Endometrial microvascular endothelial cells (primary cell): Measurements from ENCODE around the gene ZNF845. TPM values are rescaled to one million over a fixed set of nuclear protein-coding genes. Genes with fewer than 3 reads are reported as not detected.
"Not testable (repeated sequence)": the region's sequence is repeated elsewhere in the genome, so short reads cannot be mapped to it uniquely, and the experiment has no call there.

Source experiments
- in situ Hi-C: cut with HindIII; loops from 2 replicates; pipeline ENCODE4 v1.10.0; 2017; ENCODE audit warnings: low sequenced_read_pairs, low pct_unique_long_range_greater_than_20kb; ENCODE audit errors: inconsistent ontology term
- total RNA-seq: library from RNA; depleted of rRNA; stranded (reverse); fragments of >200 nt; gene quantifications from one replicate; pipeline ENCODE4 v1.2.3, GENCODE V29; 2015; ENCODE audit errors: inconsistent ontology term

The ZNF845 gene
- total RNA-seq = 3.4 TPM

- in situ Hi-C loops = no loop called here
Observed at GRCh38 chr19:53333463-53334449, at the start of gene ZNF845. TSS of gene ZNF845 (plus strand) at chr19:53333749. CDS start at chr19:53341308, 7,559 bp downstream.

- in situ Hi-C loops = no loop called here
Observed at GRCh38 chr19:53285087-53285486, 48.5 kb upstream of the ZNF845 start.

- in situ Hi-C loops = no loop called here
Observed at GRCh38 chr19:53290758-53291549, 42.6 kb upstream of the ZNF845 start.

GRCh38 chr19:53294786-53295441 lies 38.6 kb upstream of the ZNF845 start:
- in situ Hi-C loops = no loop called here

- in situ Hi-C loops = not testable (repeated sequence)
Observed at GRCh38 chr19:53301341-53301740, 32.2 kb upstream of the ZNF845 start.

GRCh38 chr19:53308339-53308811 lies 25.2 kb upstream of the ZNF845 start:
- in situ Hi-C loops = no loop called here

GRCh38 chr19:53311044-53311443 lies 22.5 kb upstream of the ZNF845 start:
- in situ Hi-C loops = no loop called here

- in situ Hi-C loops = no loop called here
Observed at GRCh38 chr19:53311897-53312296, 21.7 kb upstream of the ZNF845 start.

GRCh38 chr19:53328967-53329366 lies 4.6 kb upstream of the ZNF845 start:
- in situ Hi-C loops = no loop called here

GRCh38 chr19:53332484-53332883 lies 1.1 kb upstream of the ZNF845 start:
- in situ Hi-C loops = no loop called here

GRCh38 chr19:53333066-53333462 lies 485 bp upstream of the ZNF845 start:
- in situ Hi-C loops = no loop called here

- in situ Hi-C loops = not testable (repeated sequence)
Observed at GRCh38 chr19:53344403-53344802, 10.9 kb downstream of the ZNF845 start.

- in situ Hi-C loops = no loop called here
Observed at GRCh38 chr19:53355739-53356138, 22.2 kb downstream of the ZNF845 start.

GRCh38 chr19:53357821-53358581 lies 24.5 kb downstream of the ZNF845 start:
- in situ Hi-C loops = no loop called here

GRCh38 chr19:53360056-53360455 lies 26.5 kb downstream of the ZNF845 start:
- in situ Hi-C loops = not testable (repeated sequence)

- in situ Hi-C loops = no loop called here
Observed at GRCh38 chr19:53365134-53365898, 31.8 kb downstream of the ZNF845 start, which contains the start of gene ZNF525. TSS of gene ZNF525 (plus strand) at chr19:53365705. CDS start at chr19:53372282, 6,577 bp downstream.

GRCh38 chr19:53365899-53366493 lies 32.4 kb downstream of the ZNF845 start:
- in situ Hi-C loops = no loop called here
